GM12878 (cell line): Measurements from ENCODE around the gene ADGRD1.

Source experiments
- BCL3 ChIP-seq: IDR thresholded peaks from 2 replicates; pipeline ENCODE4 v1.6.1; 2011; ENCODE audit warnings: borderline replicate concordance, low read depth, mild to moderate bottlenecking, moderate library complexity, low read length; ENCODE audit not compliant: insufficient read depth, poor library complexity, severe bottlenecking
- CHD1 ChIP-seq: IDR thresholded peaks from 2 replicates; pipeline ENCODE4 v1.6.1; 2012; ENCODE audit warnings: low read depth, low read length, improper control_type of control experiment
- NFIC ChIP-seq: IDR thresholded peaks from 2 replicates; pipeline ENCODE4 v1.6.1; 2012; ENCODE audit warnings: low read depth, mild to moderate bottlenecking, inconsistent platforms, low read length, moderate library complexity
- REST ChIP-seq: IDR thresholded peaks from 2 replicates; pipeline ENCODE4 v1.6.1; 2012; ENCODE audit warnings: mild to moderate bottlenecking, low read depth, low read length
- SPI1 ChIP-seq: IDR thresholded peaks from 2 replicates; pipeline ENCODE4 v1.6.1; 2011; ENCODE audit warnings: low read depth, mild to moderate bottlenecking, low read length, moderate library complexity, borderline replicate concordance; ENCODE audit not compliant: insufficient read depth
- YY1 ChIP-seq: IDR thresholded peaks from 2 replicates; pipeline ENCODE4 v1.6.1; 2011; ENCODE audit warnings: low read depth, mild to moderate bottlenecking, low read length
- TF ChIP-seq, protein P1 (sequence below): IDR thresholded peaks from 2 replicates; pipeline ENCODE4 v1.6.1; 2012; ENCODE audit warnings: low read depth, low read length, improper control_type of control experiment
- TF ChIP-seq, protein P2 (sequence below): fragments of 450-650 bp; conservative IDR thresholded peaks from 2 replicates; pipeline ENCODE4 v1.6.1; 2017; ENCODE audit warnings: mild to moderate bottlenecking, moderate library complexity
- TF ChIP-seq, protein P3 (sequence below), 3 experiments: IDR thresholded peaks in 2 of 3; conservative IDR thresholded peaks in 1 of 3; 2 replicates each; pipeline ENCODE4 v1.5.1; 2011; ENCODE audit warnings: low read depth in 3 of 3, low read length in 3 of 3, mild to moderate bottlenecking in 3 of 3, control low read depth in 2 of 3, moderate library complexity in 2 of 3, inconsistent platforms in 1 of 3, mixed read lengths in 1 of 3; ENCODE audit not compliant: control insufficient read depth in 2 of 3, insufficient read depth in 1 of 3; ENCODE audit errors: extremely low read depth in 1 of 3
- TF ChIP-seq, protein P4 (sequence below): IDR thresholded peaks from 2 replicates; pipeline ENCODE4 v1.6.1; 2012; ENCODE audit warnings: low read depth, low read length, improper control_type of control experiment

GRCh38 chr12:131048611-131048990 is 94.9 kb downstream of the ADGRD1 start:
- TF ChIP-seq, protein P1, sequence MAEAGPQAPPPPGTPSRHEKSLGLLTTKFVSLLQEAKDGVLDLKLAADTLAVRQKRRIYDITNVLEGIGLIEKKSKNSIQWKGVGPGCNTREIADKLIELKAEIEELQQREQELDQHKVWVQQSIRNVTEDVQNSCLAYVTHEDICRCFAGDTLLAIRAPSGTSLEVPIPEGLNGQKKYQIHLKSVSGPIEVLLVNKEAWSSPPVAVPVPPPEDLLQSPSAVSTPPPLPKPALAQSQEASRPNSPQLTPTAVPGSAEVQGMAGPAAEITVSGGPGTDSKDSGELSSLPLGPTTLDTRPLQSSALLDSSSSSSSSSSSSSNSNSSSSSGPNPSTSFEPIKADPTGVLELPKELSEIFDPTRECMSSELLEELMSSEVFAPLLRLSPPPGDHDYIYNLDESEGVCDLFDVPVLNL, result no peak
- TF ChIP-seq, protein P2, sequence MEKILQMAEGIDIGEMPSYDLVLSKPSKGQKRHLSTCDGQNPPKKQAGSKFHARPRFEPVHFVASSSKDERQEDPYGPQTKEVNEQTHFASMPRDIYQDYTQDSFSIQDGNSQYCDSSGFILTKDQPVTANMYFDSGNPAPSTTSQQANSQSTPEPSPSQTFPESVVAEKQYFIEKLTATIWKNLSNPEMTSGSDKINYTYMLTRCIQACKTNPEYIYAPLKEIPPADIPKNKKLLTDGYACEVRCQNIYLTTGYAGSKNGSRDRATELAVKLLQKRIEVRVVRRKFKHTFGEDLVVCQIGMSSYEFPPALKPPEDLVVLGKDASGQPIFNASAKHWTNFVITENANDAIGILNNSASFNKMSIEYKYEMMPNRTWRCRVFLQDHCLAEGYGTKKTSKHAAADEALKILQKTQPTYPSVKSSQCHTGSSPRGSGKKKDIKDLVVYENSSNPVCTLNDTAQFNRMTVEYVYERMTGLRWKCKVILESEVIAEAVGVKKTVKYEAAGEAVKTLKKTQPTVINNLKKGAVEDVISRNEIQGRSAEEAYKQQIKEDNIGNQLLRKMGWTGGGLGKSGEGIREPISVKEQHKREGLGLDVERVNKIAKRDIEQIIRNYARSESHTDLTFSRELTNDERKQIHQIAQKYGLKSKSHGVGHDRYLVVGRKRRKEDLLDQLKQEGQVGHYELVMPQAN, result no peak
- TF ChIP-seq BCL3 (no peak), CHD1 (no peak), YY1 (no peak), NFIC (no peak), SPI1 (no peak), REST (no peak)
- TF ChIP-seq, protein P3, sequence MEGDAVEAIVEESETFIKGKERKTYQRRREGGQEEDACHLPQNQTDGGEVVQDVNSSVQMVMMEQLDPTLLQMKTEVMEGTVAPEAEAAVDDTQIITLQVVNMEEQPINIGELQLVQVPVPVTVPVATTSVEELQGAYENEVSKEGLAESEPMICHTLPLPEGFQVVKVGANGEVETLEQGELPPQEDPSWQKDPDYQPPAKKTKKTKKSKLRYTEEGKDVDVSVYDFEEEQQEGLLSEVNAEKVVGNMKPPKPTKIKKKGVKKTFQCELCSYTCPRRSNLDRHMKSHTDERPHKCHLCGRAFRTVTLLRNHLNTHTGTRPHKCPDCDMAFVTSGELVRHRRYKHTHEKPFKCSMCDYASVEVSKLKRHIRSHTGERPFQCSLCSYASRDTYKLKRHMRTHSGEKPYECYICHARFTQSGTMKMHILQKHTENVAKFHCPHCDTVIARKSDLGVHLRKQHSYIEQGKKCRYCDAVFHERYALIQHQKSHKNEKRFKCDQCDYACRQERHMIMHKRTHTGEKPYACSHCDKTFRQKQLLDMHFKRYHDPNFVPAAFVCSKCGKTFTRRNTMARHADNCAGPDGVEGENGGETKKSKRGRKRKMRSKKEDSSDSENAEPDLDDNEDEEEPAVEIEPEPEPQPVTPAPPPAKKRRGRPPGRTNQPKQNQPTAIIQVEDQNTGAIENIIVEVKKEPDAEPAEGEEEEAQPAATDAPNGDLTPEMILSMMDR (IDR thresholded peaks at IDR 0.05 in 2 of 3, conservative IDR thresholded peaks at IDR 0.05 in 1 of 3; ENCODE audit: control insufficient read depth in 2 of 3, extremely low read depth in 1 of 3, insufficient read depth in 1 of 3, low read depth in 3 of 3, low read length in 3 of 3), result no peak
- TF ChIP-seq, protein P4, sequence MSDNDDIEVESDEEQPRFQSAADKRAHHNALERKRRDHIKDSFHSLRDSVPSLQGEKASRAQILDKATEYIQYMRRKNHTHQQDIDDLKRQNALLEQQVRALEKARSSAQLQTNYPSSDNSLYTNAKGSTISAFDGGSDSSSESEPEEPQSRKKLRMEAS, result no peak
